H1 (cell line): ENCODE measurements around the gene ADCY2. TPM values are rescaled to one million over a fixed set of nuclear protein-coding genes. Genes with fewer than 3 reads are reported as not detected.

Experiments
- CTCF ChIA-PET: fragments of 300-600 bp; sonication (Branson Sonifier 250); formaldehyde crosslinking; loops from one replicate; lab custom pipeline; 2021; ENCODE audit not compliant: partially characterized antibody; lab: Charles Lee
- POLR2A ChIA-PET: fragments of 300-600 bp; sonication (Branson Sonifier 250); formaldehyde crosslinking; loops from one replicate; lab custom pipeline; 2021; ENCODE audit warnings: inconsistent platforms; ENCODE audit not compliant: partially characterized antibody; lab: Charles Lee
- DNase-seq, 2 experiments: peaks; one replicate each; pipeline versions ENCODE4 v3.0.0 to v3.0.0-alpha.2; 2010 to 2022; ENCODE audit warnings: low spot score in 2 of 2, low read depth in 1 of 2, mixed read lengths in 1 of 2
- FAIRE-seq: peaks from 2 replicates; lab custom pipeline; 2011; peaks lifted over from hg19 to GRCh38; lab: Jason Lieb, UNC
- H2AFZ ChIP-seq: 2 replicates; pipeline ENCODE4 v1.8.1; 2012; ENCODE audit warnings: low read length, inconsistent platforms
- H2AK5ac ChIP-seq: 2 replicates; pipeline ENCODE4 v1.6.1; 2013; ENCODE audit warnings: low read depth, low read length
- H2BK120ac ChIP-seq: replicated peaks from 2 replicates; pipeline ENCODE3; 2013; ENCODE audit warnings: low read depth, low read length, inconsistent platforms
- H2BK12ac ChIP-seq: 2 replicates; pipeline ENCODE4 v1.6.1; 2013; ENCODE audit warnings: low read depth, low read length
- H2BK15ac ChIP-seq: 2 replicates; pipeline ENCODE4 v1.6.1; 2013; ENCODE audit warnings: low read length
- H2BK20ac ChIP-seq: 2 replicates; pipeline ENCODE4 v1.6.1; 2013; ENCODE audit warnings: low read length
- H2BK5ac ChIP-seq: 2 replicates; pipeline ENCODE4 v1.6.1; 2013; ENCODE audit warnings: low read depth, low read length
- H3K14ac ChIP-seq: 2 replicates; pipeline ENCODE4 v1.6.1; 2013; ENCODE audit warnings: inconsistent platforms; ENCODE audit not compliant: insufficient read length
- H3K18ac ChIP-seq: 2 replicates; pipeline ENCODE4 v1.6.1; 2013; ENCODE audit warnings: low read length; ENCODE audit errors: extremely low read depth
- H3K23ac ChIP-seq: 2 replicates; pipeline ENCODE4 v1.6.1; 2013; ENCODE audit warnings: inconsistent platforms; ENCODE audit not compliant: insufficient read length
- H3K23me2 ChIP-seq: 2 replicates; pipeline ENCODE4 v1.6.1; 2013; ENCODE audit warnings: low read depth, low read length
- H3K27ac ChIP-seq: 2 replicates; pipeline ENCODE4 v1.6.1; 2011; ENCODE audit warnings: low read depth, low read length, inconsistent platforms
- H3K27me3 ChIP-seq, 4 experiments: replicated peaks in 1 of 4; 1 replicate in 1 of 4; 2 replicates in 3 of 4; pipeline versions ENCODE4 v1.6.1 to v1.8.1; 2011 to 2013; ENCODE audit warnings: low read length in 3 of 4, mild to moderate bottlenecking in 3 of 4, inconsistent platforms in 2 of 4, mixed read lengths in 2 of 4, moderate library complexity in 1 of 4; ENCODE audit not compliant: control insufficient read depth in 3 of 4, insufficient read depth in 3 of 4; ENCODE audit errors: extremely low read depth in 1 of 4
- H3K36me3 ChIP-seq, 4 experiments: 2 replicates each; pipeline versions ENCODE4 v1.6.1 to v1.8.1; 2011 to 2013; ENCODE audit warnings: mild to moderate bottlenecking in 4 of 4, low read length in 3 of 4, moderate library complexity in 2 of 4, control low read depth in 1 of 4, inconsistent platforms in 1 of 4; ENCODE audit not compliant: insufficient read depth in 4 of 4, control insufficient read depth in 2 of 4
- H3K4ac ChIP-seq: replicated peaks from 2 replicates; pipeline ENCODE3; 2013; ENCODE audit warnings: low read length, low read depth, mixed read lengths, inconsistent platforms; ENCODE audit not compliant: insufficient read length
- H3K4me1 ChIP-seq, 4 experiments: replicated peaks in 1 of 4; 1 replicate in 1 of 4; 2 replicates in 3 of 4; pipeline versions ENCODE4 v1.6.1 to v1.8.1; 2011 to 2013; ENCODE audit warnings: low read length in 3 of 4, inconsistent platforms in 2 of 4, mixed read lengths in 1 of 4; ENCODE audit not compliant: insufficient read depth in 4 of 4, control insufficient read depth in 3 of 4
- H3K4me2 ChIP-seq, 2 experiments: 2 replicates each; pipeline versions ENCODE4 v1.6.1 to v1.8.1; 2011 to 2013; ENCODE audit warnings: low read depth in 2 of 2, low read length in 2 of 2, control low read depth in 1 of 2, inconsistent platforms in 1 of 2, mild to moderate bottlenecking in 1 of 2; ENCODE audit not compliant: insufficient read depth in 1 of 2
- H3K4me3 ChIP-seq, 4 experiments: fragments of 200-600, 300-600 bp in 1 of 4; sonication (generic), shearing (Covaris generic), sonication (Bioruptor Twin) in 1 of 4; 2 replicates each; pipeline versions ENCODE4 v1.5.1 to v1.8.1; 2011 to 2016; ENCODE audit warnings: low read length in 4 of 4, low read depth in 3 of 4, control low read depth in 2 of 4, inconsistent platforms in 2 of 4, mild to moderate bottlenecking in 2 of 4, mixed read lengths in 1 of 4, moderate library complexity in 1 of 4; ENCODE audit not compliant: insufficient read depth in 2 of 4; ENCODE audit errors: extremely low read depth in 1 of 4
- H3K56ac ChIP-seq: replicated peaks from 2 replicates; pipeline ENCODE3; 2013; ENCODE audit warnings: low read depth, mild to moderate bottlenecking, mixed read lengths, low read length, inconsistent platforms; ENCODE audit not compliant: insufficient read length
- H3K79me1 ChIP-seq: 2 replicates; pipeline ENCODE4 v1.6.1; 2013; ENCODE audit warnings: low read depth, low read length, control low read depth
- H3K79me2 ChIP-seq, 2 experiments: 2 replicates each; pipeline versions ENCODE4 v1.6.1 to v1.8.1; 2012 to 2013; ENCODE audit warnings: low read length in 2 of 2, mild to moderate bottlenecking in 2 of 2, inconsistent platforms in 1 of 2; ENCODE audit not compliant: insufficient read depth in 2 of 2, control insufficient read depth in 1 of 2
- H3K9ac ChIP-seq, 4 experiments: replicated peaks in 1 of 4; 1 replicate in 1 of 4; 2 replicates in 3 of 4; pipeline versions ENCODE4 v1.6.1 to v1.8.1; 2011 to 2013; ENCODE audit warnings: low read depth in 3 of 4, low read length in 3 of 4, control low read depth in 2 of 4, mild to moderate bottlenecking in 2 of 4, moderate library complexity in 2 of 4, inconsistent platforms in 1 of 4; ENCODE audit errors: extremely low read depth in 1 of 4
- H3K9me3 ChIP-seq, 2 experiments: 2 replicates each; pipeline versions ENCODE4 v1.6.1 to v1.8.1; 2012 to 2013; ENCODE audit warnings: mild to moderate bottlenecking in 2 of 2, moderate library complexity in 2 of 2, control low read depth in 1 of 2, inconsistent platforms in 1 of 2, low read depth in 1 of 2, low read length in 1 of 2, mixed read lengths in 1 of 2; ENCODE audit not compliant: insufficient read depth in 2 of 2
- H4K20me1 ChIP-seq, 2 experiments: replicated peaks in 1 of 2; 2 replicates each; pipeline versions ENCODE3 to v1.8.1; 2011 to 2013; ENCODE audit warnings: inconsistent platforms in 2 of 2, low read length in 2 of 2, mild to moderate bottlenecking in 1 of 2; ENCODE audit not compliant: insufficient read depth in 2 of 2, control insufficient read depth in 1 of 2
- H4K5ac ChIP-seq: 2 replicates; pipeline ENCODE4 v1.6.1; 2013; ENCODE audit warnings: low read length, low read depth, mixed read lengths, inconsistent platforms; ENCODE audit not compliant: insufficient read length
- H4K8ac ChIP-seq: 2 replicates; pipeline ENCODE4 v1.8.0; 2013; ENCODE audit warnings: mild to moderate bottlenecking, moderate library complexity, low read length, inconsistent platforms; ENCODE audit not compliant: insufficient read depth; ENCODE audit errors: extremely low read depth
- H4K91ac ChIP-seq: replicated peaks from 2 replicates; pipeline ENCODE3; 2013; ENCODE audit warnings: low read length, mixed read lengths, inconsistent platforms; ENCODE audit not compliant: insufficient read length
- CHD2 ChIP-seq: IDR thresholded peaks from 2 replicates; pipeline ENCODE4 v1.6.1; 2012; ENCODE audit warnings: low read length, improper control_type of control experiment
- PHF8 ChIP-seq: fragments of 200-600 bp; sonication (generic); conservative IDR thresholded peaks from 2 replicates; pipeline ENCODE4 v1.7.1; 2012; ENCODE audit warnings: low read depth, mild to moderate bottlenecking, inconsistent platforms, low read length, moderate library complexity
- RNF2 ChIP-seq: fragments of 200-900, 300-1000 bp; sonication (generic); IDR thresholded peaks from 2 replicates; pipeline ENCODE4 v1.7.1; 2016; ENCODE audit warnings: borderline replicate concordance, low read depth, mild to moderate bottlenecking, antibody characterized with exemption, low read length; ENCODE audit not compliant: poor library complexity, severe bottlenecking; ENCODE audit errors: missing control alignments
- RXRA ChIP-seq: IDR thresholded peaks from 2 replicates; pipeline ENCODE4 v1.6.1; 2011; ENCODE audit warnings: low read depth, mild to moderate bottlenecking, low read length, moderate library complexity; ENCODE audit not compliant: insufficient read depth
- TAF7 ChIP-seq: optimal IDR thresholded peaks from 2 replicates; pipeline ENCODE3; 2011; ENCODE audit warnings: low read depth, mild to moderate bottlenecking, inconsistent platforms, low read length, moderate library complexity, borderline replicate concordance
- ZNF274 ChIP-seq: IDR thresholded peaks from 2 replicates; pipeline ENCODE4 v1.7.0; 2012; ENCODE audit warnings: low read length, borderline replicate concordance; ENCODE audit errors: extremely low read depth
- WGBS, 2 experiments: shearing (Covaris generic) in 1 of 2; methylation state at CpG; one replicate each; pipeline versions ENCODE4 v1.1.6 to v1.1.7; 2013 to 2015; ENCODE audit warnings: low lambda C conversion rate in 2 of 2, mixed read lengths in 2 of 2, inconsistent platforms in 1 of 2, low coverage in 1 of 2, missing lambda C conversion rate in 1 of 2; ENCODE audit not compliant: insufficient replicate concordance in 2 of 2, insufficient coverage in 1 of 2, insufficient read length in 1 of 2; ENCODE audit errors: extremely low coverage in 1 of 2, missing lambda C conversion rate in 1 of 2; 5-methylcytosine and 5-hydroxymethylcytosine counted together
- polyA plus RNA-seq, 7 experiments: library from polyadenylated mRNA; depleted of rRNA in 3 of 7; stranded (reverse) in 5 of 7; unstranded in 2 of 7; fragments of >200 nt in 5 of 7; fragments of 200-250 nt in 2 of 7; gene quantifications; 1 replicate in 5 of 7; 2 replicates in 1 of 7; 4 replicates in 1 of 7; pipeline versions ENCODE4 v1.2.1 to v1.2.3, GENCODE V29; 2011 to 2013; ENCODE audit warnings: missing spikeins in 2 of 7, mixed read lengths in 2 of 7
- total RNA-seq: library from RNA; stranded (reverse); fragmentation: NEBNext Ultra II Directional; extraction: Animal tissue kit (Norgen Biotek cat#: 25700); gene quantifications from 2 replicates; pipeline ENCODE4 v1.2.1, GENCODE V29; 2021
- TF ChIP-seq, protein P1 (sequence below): IDR thresholded peaks from 2 replicates; pipeline ENCODE4 v1.6.1; 2011; ENCODE audit warnings: low read length, improper control_type of control experiment

ADCY2 gene
- total and polyA plus RNA-seq, 2 of the 8 experiments (the other 6 are each of a cell fraction or from before 2014, with no cell fraction given) = 35.8 to 122 TPM

DNA sequence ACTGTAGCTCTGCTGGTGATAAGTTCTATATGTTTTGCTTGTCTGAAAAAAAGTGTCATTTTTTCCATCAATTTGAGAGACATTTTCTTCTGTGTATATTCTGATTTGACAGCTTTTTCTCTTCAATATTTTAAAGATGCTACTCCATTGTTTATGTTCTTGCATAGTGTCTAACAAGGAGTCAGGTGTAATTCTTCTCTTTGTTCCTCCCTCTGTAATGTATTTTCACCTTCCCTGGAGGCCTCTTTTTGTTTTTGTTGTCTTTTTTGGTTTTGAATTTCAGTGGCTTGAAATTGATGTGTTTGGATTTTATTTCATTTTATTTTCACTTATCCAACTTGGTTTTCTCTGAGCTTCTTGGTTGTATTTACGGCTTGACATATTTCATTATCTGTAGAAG is 75.8 kb downstream of the ADCY2 start:
- peaks cover 3 to 23% (median 14%) of the 10 kb centered on the region in 4 experiments for H3K4me1 ChIP-seq
- H3K36me3 ChIP-seq = no peaks in the 10 kb centered on the region; a peak in 1 of 8 replicates
- peaks cover 0 to 93% of the 10 kb centered on the region in 2 experiments for H3K79me2 ChIP-seq
- ChIA-PET POLR2A (no interaction called here), CTCF (interaction anchor here (1.7 kb wide), 1 partner anchor 47 kb away, joined by 6 read pairs; no protein-coding TSS in a partner anchor)
- H2AK5ac ChIP-seq = no peak overlapping the region
- H4K20me1 ChIP-seq = peaks cover 2% of the 10 kb centered on the region in 2 experiments
- no peak overlapping the region for H3K9ac ChIP-seq
- H4K91ac ChIP-seq = no peak overlapping the region
- H3K14ac ChIP-seq = no peak overlapping the region
- H2BK5ac ChIP-seq = no peak overlapping the region
- H3K27me3 ChIP-seq = no peaks in the 10 kb centered on the region
- no peak overlapping the region for H3K4ac ChIP-seq
- H3K23me2 ChIP-seq = no peaks in the 10 kb centered on the region
- H3K4me3 ChIP-seq = no peak overlapping the region
- H3K79me1 ChIP-seq = peaks cover 4% of the 10 kb centered on the region; the same call in 1 of the 2 replicates
- H3K18ac ChIP-seq = no peak overlapping the region
- H4K8ac ChIP-seq = no peak overlapping the region
- H2BK15ac ChIP-seq = no peak overlapping the region
- H3K27ac ChIP-seq = no peak overlapping the region
- H3K56ac ChIP-seq = no peak overlapping the region
- TF ChIP-seq RNF2 = no peak
- TF ChIP-seq CHD2 = no peak
- TF ChIP-seq, protein P1, sequence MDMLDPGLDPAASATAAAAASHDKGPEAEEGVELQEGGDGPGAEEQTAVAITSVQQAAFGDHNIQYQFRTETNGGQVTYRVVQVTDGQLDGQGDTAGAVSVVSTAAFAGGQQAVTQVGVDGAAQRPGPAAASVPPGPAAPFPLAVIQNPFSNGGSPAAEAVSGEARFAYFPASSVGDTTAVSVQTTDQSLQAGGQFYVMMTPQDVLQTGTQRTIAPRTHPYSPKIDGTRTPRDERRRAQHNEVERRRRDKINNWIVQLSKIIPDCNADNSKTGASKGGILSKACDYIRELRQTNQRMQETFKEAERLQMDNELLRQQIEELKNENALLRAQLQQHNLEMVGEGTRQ = no peak
- TF ChIP-seq PHF8 = no peak
- no peak for TF ChIP-seq ZNF274
- TF ChIP-seq TAF7 = no peak
- no peak for TF ChIP-seq RXRA
- WGBS, 2 experiments = 88% methylated on average over 1 of the region's 1 CpG; no CpG with 5 or more reads in 1 of the 2 experiments
- no peak overlapping the region for H2BK20ac ChIP-seq
- H3K23ac ChIP-seq = no peak overlapping the region
- H3K9me3 ChIP-seq = peaks cover 0 to 4% of the 10 kb centered on the region in 2 experiments; a peak in 3 of 4 replicates
- H2AFZ ChIP-seq = no peak overlapping the region
- H2BK12ac ChIP-seq = no peak overlapping the region
- FAIRE-seq = no peak
- H4K5ac ChIP-seq = no peak overlapping the region
- H2BK120ac ChIP-seq = no peak overlapping the region
- DNase-seq = no peak
- H3K4me2 ChIP-seq = no peak overlapping the region
